ENCODE measurements around the gene ARID1B. TPM values are rescaled to one million over a fixed set of nuclear protein-coding genes. Genes with fewer than 3 reads are reported as not detected.

The ARID1B gene
- total RNA-seq, 1 donor from 2014 or later: 16.3 TPM

DNA sequence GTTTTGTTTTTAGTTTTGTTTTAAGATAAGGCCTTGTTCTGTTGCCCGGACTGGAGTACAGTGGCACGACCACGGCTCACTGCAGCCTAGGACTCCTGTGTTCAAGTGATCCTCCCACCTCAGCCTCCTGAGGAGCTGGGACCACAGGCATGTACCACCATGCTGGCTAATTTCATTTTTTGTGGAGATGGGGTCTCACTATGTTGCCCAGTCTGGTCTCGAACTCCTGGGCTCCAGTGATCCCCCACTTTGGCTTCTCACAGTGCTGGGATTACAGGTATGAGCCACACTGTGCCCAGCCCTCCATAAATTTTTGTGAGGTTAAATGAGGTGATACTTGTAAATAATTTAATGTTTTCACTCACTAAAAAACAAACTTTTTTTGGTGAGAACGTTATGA lies 76.6 kb downstream of the ARID1B start:
- Histone ChIP-seq H3K36me3 (ENCODE audit: control insufficient read depth, insufficient read depth, low read length) (no peaks in the 10 kb centered on the region), H3K27me3 (ENCODE audit: control insufficient read depth, insufficient read depth, low read length) (no peaks in the 10 kb centered on the region), H3K4me3 (ENCODE audit: low read depth, low read length) (no peak overlapping the region)
- FAIRE-seq (no peak), DNase-seq (ENCODE audit: low read depth) (no peak)
- TF ChIP-seq, protein P1, sequence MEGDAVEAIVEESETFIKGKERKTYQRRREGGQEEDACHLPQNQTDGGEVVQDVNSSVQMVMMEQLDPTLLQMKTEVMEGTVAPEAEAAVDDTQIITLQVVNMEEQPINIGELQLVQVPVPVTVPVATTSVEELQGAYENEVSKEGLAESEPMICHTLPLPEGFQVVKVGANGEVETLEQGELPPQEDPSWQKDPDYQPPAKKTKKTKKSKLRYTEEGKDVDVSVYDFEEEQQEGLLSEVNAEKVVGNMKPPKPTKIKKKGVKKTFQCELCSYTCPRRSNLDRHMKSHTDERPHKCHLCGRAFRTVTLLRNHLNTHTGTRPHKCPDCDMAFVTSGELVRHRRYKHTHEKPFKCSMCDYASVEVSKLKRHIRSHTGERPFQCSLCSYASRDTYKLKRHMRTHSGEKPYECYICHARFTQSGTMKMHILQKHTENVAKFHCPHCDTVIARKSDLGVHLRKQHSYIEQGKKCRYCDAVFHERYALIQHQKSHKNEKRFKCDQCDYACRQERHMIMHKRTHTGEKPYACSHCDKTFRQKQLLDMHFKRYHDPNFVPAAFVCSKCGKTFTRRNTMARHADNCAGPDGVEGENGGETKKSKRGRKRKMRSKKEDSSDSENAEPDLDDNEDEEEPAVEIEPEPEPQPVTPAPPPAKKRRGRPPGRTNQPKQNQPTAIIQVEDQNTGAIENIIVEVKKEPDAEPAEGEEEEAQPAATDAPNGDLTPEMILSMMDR (IDR thresholded peaks at IDR 0.05; ENCODE audit: insufficient read depth, low read length, severe bottlenecking): no peak

DNA sequence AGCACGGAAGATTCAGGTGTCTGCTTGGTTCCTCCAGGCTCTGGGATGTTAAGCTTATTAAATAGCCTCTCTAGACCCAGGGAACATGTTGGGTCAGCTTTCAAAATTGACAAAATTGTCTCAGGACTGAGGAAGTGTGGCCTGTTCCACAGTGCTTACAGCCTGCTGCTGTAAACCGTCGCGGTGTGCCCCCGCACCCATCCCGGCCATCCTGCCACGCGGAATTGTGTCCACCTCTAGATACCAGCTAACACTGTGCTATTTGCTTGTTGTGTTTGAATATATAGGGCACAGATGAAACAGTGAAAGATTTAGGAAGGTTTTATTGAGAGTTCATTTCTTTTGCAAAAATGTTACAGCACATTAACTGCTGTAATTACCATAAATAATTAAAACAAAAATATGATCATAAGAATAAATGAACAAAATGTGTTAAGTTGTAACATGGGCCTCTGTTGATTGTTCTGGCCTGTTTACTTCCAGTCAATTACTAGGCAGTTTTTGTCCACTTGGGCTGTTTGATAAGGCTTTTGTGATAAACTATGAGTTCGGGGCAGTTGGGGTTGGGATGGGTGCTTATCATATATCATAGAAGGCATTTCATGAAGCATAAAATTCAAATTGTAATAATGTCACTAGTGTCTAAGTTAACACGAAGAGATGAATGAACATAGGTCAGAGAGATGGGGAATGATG lies 77.4 kb downstream of the ARID1B start:
- no peak for DNase-seq (ENCODE audit: low read depth)
- no peak overlapping the region for H3K4me3 ChIP-seq (ENCODE audit: low read depth, low read length)
- H3K27me3 ChIP-seq (ENCODE audit: control insufficient read depth, insufficient read depth, low read length): no peaks in the 10 kb centered on the region
- TF ChIP-seq, protein P1 (IDR thresholded peaks at IDR 0.05; ENCODE audit: insufficient read depth, low read length, severe bottlenecking): no peak
- FAIRE-seq: no peak
- no peaks in the 10 kb centered on the region for H3K36me3 ChIP-seq (ENCODE audit: control insufficient read depth, insufficient read depth, low read length)

- Histone ChIP-seq H3K4me3 (ENCODE audit: low read depth, low read length) (no peak overlapping the region), H3K36me3 (ENCODE audit: control insufficient read depth, insufficient read depth, low read length) (no peaks in the 10 kb centered on the region), H3K27me3 (ENCODE audit: control insufficient read depth, insufficient read depth, low read length) (no peaks in the 10 kb centered on the region)
- DNase-seq (ENCODE audit: low read depth) (peak; percentile 79), FAIRE-seq (no peak)
- TF ChIP-seq, protein P1 (IDR thresholded peaks at IDR 0.05; ENCODE audit: insufficient read depth, low read length, severe bottlenecking): no peak
Measured at GRCh38 chr6:156857573-156857972, 80.4 kb downstream of the ARID1B start.

GRCh38 chr6:156859686-156860085 lies 82.5 kb downstream of the ARID1B start:
- FAIRE-seq (no peak), DNase-seq (ENCODE audit: low read depth) (no peak)
- Histone ChIP-seq H3K4me3 (ENCODE audit: low read depth, low read length) (no peak overlapping the region), H3K27me3 (ENCODE audit: control insufficient read depth, insufficient read depth, low read length) (no peaks in the 10 kb centered on the region), H3K36me3 (ENCODE audit: control insufficient read depth, insufficient read depth, low read length) (no peaks in the 10 kb centered on the region)
- TF ChIP-seq, protein P1 (IDR thresholded peaks at IDR 0.05; ENCODE audit: insufficient read depth, low read length, severe bottlenecking): no peak

- no peak for DNase-seq (ENCODE audit: low read depth)
- H3K27me3 ChIP-seq (ENCODE audit: control insufficient read depth, insufficient read depth, low read length): no peaks in the 10 kb centered on the region
Measured at GRCh38 chr6:156862711-156863110, 85.5 kb downstream of the ARID1B start.

More at GRCh38 chr6:156862711-156863110, 85.5 kb downstream of the ARID1B start:
- Histone ChIP-seq H3K4me3 (ENCODE audit: low read depth, low read length) (no peak overlapping the region), H3K36me3 (ENCODE audit: control insufficient read depth, insufficient read depth, low read length) (no peaks in the 10 kb centered on the region)
- TF ChIP-seq, protein P1 (IDR thresholded peaks at IDR 0.05; ENCODE audit: insufficient read depth, low read length, severe bottlenecking): no peak
- FAIRE-seq: no peak
